Loucy (cell line): Measurements from ENCODE around the gene CDY1B.
"Not testable (repeated sequence)": the region's sequence is repeated elsewhere in the genome, so short reads cannot be mapped to it uniquely, and the experiment has no call there.

ENCODE experiments used
- EZH2phosphoT487 ChIP-seq: fragments of 200-600 bp; IDR thresholded peaks from 2 replicates; pipeline ENCODE4 v1.6.1; 2018; ENCODE audit warnings: antibody characterized with exemption, mild to moderate bottlenecking, moderate library complexity, borderline replicate concordance
- TF ChIP-seq, protein P1 (sequence below): fragments of 200-600 bp; sonication (generic); conservative IDR thresholded peaks from 2 replicates; pipeline ENCODE4 v1.5.1; 2014; ENCODE audit warnings: mild to moderate bottlenecking, antibody characterized with exemption, low read length

DNA sequence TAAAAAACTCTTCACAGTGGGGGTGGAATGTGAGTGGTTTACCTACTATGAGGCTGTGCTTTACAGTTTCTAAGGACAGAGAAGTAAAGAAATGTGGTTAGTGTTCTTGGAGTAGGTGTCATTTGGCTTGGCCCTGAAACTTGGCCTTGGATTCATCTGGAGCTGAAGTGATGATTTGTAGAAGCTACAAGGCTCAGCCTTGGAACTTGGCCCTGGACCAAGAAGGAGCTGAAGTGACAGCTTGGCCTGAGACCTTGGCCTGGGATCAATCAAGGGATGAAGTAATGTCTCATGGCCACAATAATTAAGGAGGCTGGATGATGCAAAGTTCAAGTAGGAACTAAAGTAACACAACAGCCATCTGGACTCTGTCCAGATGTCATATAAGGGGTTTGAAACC is 1.7 kb upstream of the CDY1B start:
- TF ChIP-seq, protein P1, sequence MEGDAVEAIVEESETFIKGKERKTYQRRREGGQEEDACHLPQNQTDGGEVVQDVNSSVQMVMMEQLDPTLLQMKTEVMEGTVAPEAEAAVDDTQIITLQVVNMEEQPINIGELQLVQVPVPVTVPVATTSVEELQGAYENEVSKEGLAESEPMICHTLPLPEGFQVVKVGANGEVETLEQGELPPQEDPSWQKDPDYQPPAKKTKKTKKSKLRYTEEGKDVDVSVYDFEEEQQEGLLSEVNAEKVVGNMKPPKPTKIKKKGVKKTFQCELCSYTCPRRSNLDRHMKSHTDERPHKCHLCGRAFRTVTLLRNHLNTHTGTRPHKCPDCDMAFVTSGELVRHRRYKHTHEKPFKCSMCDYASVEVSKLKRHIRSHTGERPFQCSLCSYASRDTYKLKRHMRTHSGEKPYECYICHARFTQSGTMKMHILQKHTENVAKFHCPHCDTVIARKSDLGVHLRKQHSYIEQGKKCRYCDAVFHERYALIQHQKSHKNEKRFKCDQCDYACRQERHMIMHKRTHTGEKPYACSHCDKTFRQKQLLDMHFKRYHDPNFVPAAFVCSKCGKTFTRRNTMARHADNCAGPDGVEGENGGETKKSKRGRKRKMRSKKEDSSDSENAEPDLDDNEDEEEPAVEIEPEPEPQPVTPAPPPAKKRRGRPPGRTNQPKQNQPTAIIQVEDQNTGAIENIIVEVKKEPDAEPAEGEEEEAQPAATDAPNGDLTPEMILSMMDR = not testable (repeated sequence)
- TF ChIP-seq EZH2phosphoT487 = not testable (repeated sequence)
